SK-N-SH treated with all-trans-retinoic acid at 6 μM for 48 hours (cell line): ENCODE data around the gene ISM2.

ENCODE experiments used
- ARNTL ChIP-seq: fragments of 450-650 bp; formaldehyde crosslinking; IDR thresholded peaks from 2 replicates; pipeline ENCODE4 v1.5.0; 2020; ENCODE audit warnings: low read depth, mild to moderate bottlenecking, moderate library complexity, borderline replicate concordance
- BACH2 ChIP-seq: fragments of 250-450 bp; sonication (Bioruptor Pico); IDR thresholded peaks from 2 replicates; pipeline ENCODE4 v1.9.0; 2021; ENCODE audit warnings: mild to moderate bottlenecking, borderline replicate concordance
- CREB5 ChIP-seq: fragments of 250-450 bp; sonication (Bioruptor Pico); IDR thresholded peaks from 2 replicates; pipeline ENCODE4 v1.5.1; 2020; ENCODE audit warnings: low read depth, mild to moderate bottlenecking, moderate library complexity
- GLIS3 ChIP-seq: fragments of 250-450 bp; sonication (Bioruptor Pico); IDR thresholded peaks from 2 replicates; pipeline ENCODE4 v1.5.0; 2020; ENCODE audit warnings: mild to moderate bottlenecking, moderate library complexity
- ISL1 ChIP-seq: fragments of 250-450 bp; sonication (Bioruptor Pico); IDR thresholded peaks from 2 replicates; pipeline ENCODE4 v2.1.2; 2022; ENCODE audit warnings: mild to moderate bottlenecking, moderate library complexity
- TOX ChIP-seq: fragments of 250-450 bp; sonication (Bioruptor Pico); IDR thresholded peaks from 2 replicates; pipeline ENCODE4 v1.8.0; 2021; ENCODE audit warnings: mild to moderate bottlenecking, moderate library complexity, borderline replicate concordance
- ZFP3 ChIP-seq: fragments of 250-450 bp; sonication (Bioruptor Pico); IDR thresholded peaks from 2 replicates; pipeline ENCODE4 v1.5.0; 2020; ENCODE audit warnings: mild to moderate bottlenecking, moderate library complexity
- ZFP30 ChIP-seq: fragments of 450-650 bp; formaldehyde crosslinking; IDR thresholded peaks from 2 replicates; pipeline ENCODE4 v1.5.0; 2022; ENCODE audit warnings: mild to moderate bottlenecking, moderate library complexity
- TF ChIP-seq, protein P1 (sequence below): fragments of 250-450 bp; sonication (Bioruptor Pico); IDR thresholded peaks from 2 replicates; pipeline ENCODE4 v1.8.0; 2020; ENCODE audit warnings: mild to moderate bottlenecking, moderate library complexity, borderline replicate concordance

GRCh38 chr14:77426396-77426795 lies 72.2 kb downstream of the ISM2 start:
- TF ChIP-seq BACH2: no peak
- TF ChIP-seq ISL1: no peak
- no peak for TF ChIP-seq CREB5
- TF ChIP-seq, protein P1, sequence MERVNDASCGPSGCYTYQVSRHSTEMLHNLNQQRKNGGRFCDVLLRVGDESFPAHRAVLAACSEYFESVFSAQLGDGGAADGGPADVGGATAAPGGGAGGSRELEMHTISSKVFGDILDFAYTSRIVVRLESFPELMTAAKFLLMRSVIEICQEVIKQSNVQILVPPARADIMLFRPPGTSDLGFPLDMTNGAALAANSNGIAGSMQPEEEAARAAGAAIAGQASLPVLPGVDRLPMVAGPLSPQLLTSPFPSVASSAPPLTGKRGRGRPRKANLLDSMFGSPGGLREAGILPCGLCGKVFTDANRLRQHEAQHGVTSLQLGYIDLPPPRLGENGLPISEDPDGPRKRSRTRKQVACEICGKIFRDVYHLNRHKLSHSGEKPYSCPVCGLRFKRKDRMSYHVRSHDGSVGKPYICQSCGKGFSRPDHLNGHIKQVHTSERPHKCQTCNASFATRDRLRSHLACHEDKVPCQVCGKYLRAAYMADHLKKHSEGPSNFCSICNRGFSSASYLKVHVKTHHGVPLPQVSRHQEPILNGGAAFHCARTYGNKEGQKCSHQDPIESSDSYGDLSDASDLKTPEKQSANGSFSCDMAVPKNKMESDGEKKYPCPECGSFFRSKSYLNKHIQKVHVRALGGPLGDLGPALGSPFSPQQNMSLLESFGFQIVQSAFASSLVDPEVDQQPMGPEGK: no peak
- TF ChIP-seq ARNTL: no peak
- TF ChIP-seq ZFP30 (CRISPR knock-in tag): no peak
- no peak for TF ChIP-seq TOX (CRISPR knock-in tag)
- TF ChIP-seq ZFP3 (CRISPR knock-in tag): no peak
- no peak for TF ChIP-seq GLIS3
